Measurements from ENCODE around the gene RAB40A. TPM values are rescaled to one million over a fixed set of nuclear protein-coding genes. Genes with fewer than 3 reads are reported as not detected.

RAB40A gene
- total RNA-seq, 1 experiment from 2014 or later = 0.04 TPM

DNA sequence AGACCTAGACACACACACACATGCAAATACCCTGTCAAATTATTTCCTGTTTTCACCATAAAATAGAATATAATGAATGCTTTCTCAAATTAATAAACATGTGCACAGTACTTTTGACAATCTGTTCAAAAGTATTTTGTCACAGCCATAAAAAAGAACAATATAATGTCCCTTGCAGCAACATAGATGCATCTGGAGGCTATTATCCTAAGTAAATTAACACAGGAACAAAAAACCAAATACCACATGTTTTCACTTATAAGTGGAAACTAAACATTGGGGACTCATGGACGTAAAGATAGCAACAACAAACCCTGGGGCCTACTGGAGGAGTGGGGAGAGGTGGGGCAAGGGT lies 15.5 kb downstream of the RAB40A start:
- TF ChIP-seq EZH2phosphoT487 (IDR thresholded peaks at IDR 0.05; ENCODE audit: borderline replicate concordance, low read length) (no peak), CTCF (conservative IDR thresholded peaks at IDR 0.05; ENCODE audit: low read depth, low read length) (no peak), EZH2 (IDR thresholded peaks at IDR 0.05; ENCODE audit: low read length, unreplicated experiment) (no peak)
- no peaks in the 10 kb centered on the region for H3K27me3 ChIP-seq (ENCODE audit: low read length)
- ChIA-PET CTCF (no interaction called here), POLR2A (ENCODE audit: unreplicated experiment) (no interaction called here)
- ATAC-seq (no peak), DNase-seq (no peak)
- H3K4me3 ChIP-seq (ENCODE audit: low read length) = no peak overlapping the region
- no peaks in the 10 kb centered on the region for H3K36me3 ChIP-seq (ENCODE audit: low read depth, low read length)
- no peaks in the 10 kb centered on the region for H3K79me2 ChIP-seq (ENCODE audit: low read length)
- H3K9me3 ChIP-seq (ENCODE audit: low read length) = no peaks in the 10 kb centered on the region
- H2AFZ ChIP-seq (ENCODE audit: low read length) = no peak overlapping the region
- H3K4me1 ChIP-seq (ENCODE audit: insufficient read depth, low read length) = peaks cover 7% of the 10 kb centered on the region; the same call in 1 of the 2 replicates
- no peaks in the 10 kb centered on the region for H3F3A ChIP-seq (ENCODE audit: low read length, unreplicated experiment)
- no peaks in the 10 kb centered on the region for H4K20me1 ChIP-seq (ENCODE audit: low read length)
- BruUV-seq (replicated peaks) = no TSS peak
- intact Hi-C loops (cut with micrococcal nuclease) = no loop called here
- H3K27ac ChIP-seq (ENCODE audit: low read length) = no peak overlapping the region
- H3K9ac ChIP-seq (ENCODE audit: low read length) = no peak overlapping the region
- no peak overlapping the region for H3K4me2 ChIP-seq (ENCODE audit: low read length)
- H3K9me2 ChIP-seq (replicated peaks; ENCODE audit: low read length) = no peaks in the 10 kb centered on the region

DNA sequence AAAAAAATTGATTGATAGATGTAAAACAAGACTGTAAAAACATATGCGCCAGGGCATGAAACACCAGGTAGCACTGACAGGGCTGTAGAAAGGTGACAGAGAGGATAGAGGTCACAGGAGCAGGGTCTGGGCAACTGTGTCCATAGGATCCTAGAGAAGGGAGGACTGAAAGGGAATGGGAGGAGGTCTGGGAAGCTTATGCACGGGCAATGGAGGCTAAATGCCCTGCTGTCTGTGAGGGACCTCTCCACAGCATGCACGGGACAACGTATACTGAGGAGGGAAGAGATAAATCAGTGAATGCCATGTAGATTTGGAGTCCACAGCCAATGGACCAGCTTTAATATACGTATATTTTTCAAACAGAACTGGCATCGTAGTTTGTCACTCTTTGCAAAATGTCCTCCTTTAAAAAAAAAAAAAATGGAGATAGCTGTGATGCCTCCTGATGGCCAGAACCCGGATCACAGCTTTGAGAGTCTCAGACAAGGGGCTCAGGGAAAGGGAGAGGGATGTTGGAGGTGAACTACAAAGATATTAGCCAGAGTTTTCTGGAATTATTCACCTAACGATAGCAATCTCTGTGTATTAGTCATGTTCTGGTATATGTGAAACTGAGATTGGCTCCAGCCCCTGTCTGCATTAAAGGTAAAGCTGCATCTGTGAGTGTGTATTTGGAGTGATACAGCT lies 16.0 kb downstream of the RAB40A start:
- Histone ChIP-seq H3K9me2 (replicated peaks; ENCODE audit: low read length) (no peaks in the 10 kb centered on the region), H3K4me1 (ENCODE audit: insufficient read depth, low read length) (peaks cover 7% of the 10 kb centered on the region; the same call in 1 of the 2 replicates), H3K36me3 (ENCODE audit: low read depth, low read length) (no peaks in the 10 kb centered on the region), H3K9me3 (ENCODE audit: low read length) (no peaks in the 10 kb centered on the region), H3K79me2 (ENCODE audit: low read length) (no peaks in the 10 kb centered on the region), H3K27ac (ENCODE audit: low read length) (no peak overlapping the region), H3K27me3 (ENCODE audit: low read length) (no peaks in the 10 kb centered on the region), H3K4me3 (ENCODE audit: low read length) (no peak overlapping the region), H2AFZ (ENCODE audit: low read length) (no peak overlapping the region), H3F3A (ENCODE audit: low read length, unreplicated experiment) (no peaks in the 10 kb centered on the region), H3K9ac (ENCODE audit: low read length) (no peak overlapping the region), H4K20me1 (ENCODE audit: low read length) (no peaks in the 10 kb centered on the region), H3K4me2 (ENCODE audit: low read length) (no peak overlapping the region)
- ChIA-PET POLR2A (ENCODE audit: unreplicated experiment) (no interaction called here), CTCF (no interaction called here)
- intact Hi-C loops (cut with micrococcal nuclease) = no loop called here
- TF ChIP-seq CTCF (conservative IDR thresholded peaks at IDR 0.05; ENCODE audit: low read depth, low read length) (no peak), EZH2phosphoT487 (IDR thresholded peaks at IDR 0.05; ENCODE audit: borderline replicate concordance, low read length) (no peak), EZH2 (IDR thresholded peaks at IDR 0.05; ENCODE audit: low read length, unreplicated experiment) (no peak)
- ATAC-seq = peak; percentile 64
- no TSS peak for BruUV-seq (replicated peaks)
- DNase-seq = peak; percentile 54

- CTCF ChIA-PET = no interaction called here
- no peaks in the 10 kb centered on the region for H3K9me2 ChIP-seq (replicated peaks; ENCODE audit: low read length)
- no peak overlapping the region for H3K9ac ChIP-seq (ENCODE audit: low read length)
- intact Hi-C loops (cut with micrococcal nuclease) = no loop called here
- TF ChIP-seq EZH2 (IDR thresholded peaks at IDR 0.05; ENCODE audit: low read length, unreplicated experiment) (no peak), EZH2phosphoT487 (IDR thresholded peaks at IDR 0.05; ENCODE audit: borderline replicate concordance, low read length) (no peak), CTCF (conservative IDR thresholded peaks at IDR 0.05; ENCODE audit: low read depth, low read length) (no peak)
- H4K20me1 ChIP-seq (ENCODE audit: low read length) = no peaks in the 10 kb centered on the region
- BruUV-seq (replicated peaks) = no TSS peak
- H3K4me3 ChIP-seq (ENCODE audit: low read length) = no peak overlapping the region
- DNase-seq (no peak), ATAC-seq (no peak)
- H3K4me1 ChIP-seq (ENCODE audit: insufficient read depth, low read length) = peaks cover 6% of the 10 kb centered on the region; the same call in 1 of the 2 replicates
- no peaks in the 10 kb centered on the region for H3K79me2 ChIP-seq (ENCODE audit: low read length)
- H3K4me2 ChIP-seq (ENCODE audit: low read length) = no peak overlapping the region
- H3K27ac ChIP-seq (ENCODE audit: low read length) = no peak overlapping the region
- no peaks in the 10 kb centered on the region for H3K36me3 ChIP-seq (ENCODE audit: low read depth, low read length)
- no peaks in the 10 kb centered on the region for H3K9me3 ChIP-seq (ENCODE audit: low read length)
- no peaks in the 10 kb centered on the region for H3K27me3 ChIP-seq (ENCODE audit: low read length)
- POLR2A ChIA-PET (ENCODE audit: unreplicated experiment) = no interaction called here
- H3F3A ChIP-seq (ENCODE audit: low read length, unreplicated experiment) = no peaks in the 10 kb centered on the region
- H2AFZ ChIP-seq (ENCODE audit: low read length) = no peak overlapping the region
These were observed 20.5 kb downstream of the RAB40A start for GRCh38 chrX:103498786-103499185.
